Mesangial cell (primary cell): ENCODE measurements around the gene UQCR10. TPM values are rescaled to one million over a fixed set of nuclear protein-coding genes. Genes with fewer than 3 reads are reported as not detected.

Experiments used
- total RNA-seq: library from RNA; depleted of rRNA; stranded (reverse); fragments of >200 nt; gene quantifications from 2 replicates; pipeline ENCODE4 v1.2.3, GENCODE V29; 2015

UQCR10 gene
- total RNA-seq: 145 and 157 TPM in 2 replicates

DNA sequence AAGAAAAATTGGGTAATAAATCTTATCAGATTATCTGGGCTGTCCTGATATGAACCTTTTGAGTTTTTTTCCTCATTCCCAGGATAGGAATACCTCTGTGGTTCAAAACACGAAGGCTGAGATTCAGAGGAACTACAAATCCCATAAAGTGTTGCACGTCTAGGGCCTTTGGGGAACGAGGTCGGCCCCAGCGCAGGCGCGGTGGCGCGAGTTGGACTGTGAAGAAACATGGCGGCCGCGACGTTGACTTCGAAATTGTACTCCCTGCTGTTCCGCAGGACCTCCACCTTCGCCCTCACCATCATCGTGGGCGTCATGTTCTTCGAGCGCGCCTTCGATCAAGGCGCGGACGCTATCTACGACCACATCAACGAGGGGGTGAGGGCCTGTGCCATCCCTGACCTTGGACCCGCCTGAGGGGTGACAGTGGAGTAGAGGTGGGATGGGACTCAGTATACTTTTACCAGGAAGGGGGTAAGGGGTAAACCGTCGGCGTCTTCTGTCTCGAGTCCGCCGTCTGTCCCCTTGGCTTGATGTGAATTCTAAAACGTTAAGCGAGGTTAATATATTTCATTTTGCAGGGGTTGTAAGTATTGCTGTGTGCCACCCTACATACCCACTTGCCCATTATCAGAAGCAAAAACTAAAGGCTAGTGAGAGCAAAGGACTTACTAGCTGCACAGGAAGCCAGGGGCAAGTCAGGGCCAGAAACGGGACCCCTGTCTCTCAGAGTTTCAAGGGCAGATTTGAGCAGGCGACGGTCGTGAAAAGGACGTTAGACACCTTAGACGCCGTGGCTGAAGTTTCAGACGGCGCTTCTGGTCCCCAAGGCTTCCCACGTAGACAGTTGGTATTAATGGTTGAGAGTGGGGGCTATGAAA, at the start of gene UQCR10:
UQCR10 (plus strand) TSS at position 199 of the 881 bp plus-strand sequence; CDS start at position 229, 30 bp downstream.

DNA sequence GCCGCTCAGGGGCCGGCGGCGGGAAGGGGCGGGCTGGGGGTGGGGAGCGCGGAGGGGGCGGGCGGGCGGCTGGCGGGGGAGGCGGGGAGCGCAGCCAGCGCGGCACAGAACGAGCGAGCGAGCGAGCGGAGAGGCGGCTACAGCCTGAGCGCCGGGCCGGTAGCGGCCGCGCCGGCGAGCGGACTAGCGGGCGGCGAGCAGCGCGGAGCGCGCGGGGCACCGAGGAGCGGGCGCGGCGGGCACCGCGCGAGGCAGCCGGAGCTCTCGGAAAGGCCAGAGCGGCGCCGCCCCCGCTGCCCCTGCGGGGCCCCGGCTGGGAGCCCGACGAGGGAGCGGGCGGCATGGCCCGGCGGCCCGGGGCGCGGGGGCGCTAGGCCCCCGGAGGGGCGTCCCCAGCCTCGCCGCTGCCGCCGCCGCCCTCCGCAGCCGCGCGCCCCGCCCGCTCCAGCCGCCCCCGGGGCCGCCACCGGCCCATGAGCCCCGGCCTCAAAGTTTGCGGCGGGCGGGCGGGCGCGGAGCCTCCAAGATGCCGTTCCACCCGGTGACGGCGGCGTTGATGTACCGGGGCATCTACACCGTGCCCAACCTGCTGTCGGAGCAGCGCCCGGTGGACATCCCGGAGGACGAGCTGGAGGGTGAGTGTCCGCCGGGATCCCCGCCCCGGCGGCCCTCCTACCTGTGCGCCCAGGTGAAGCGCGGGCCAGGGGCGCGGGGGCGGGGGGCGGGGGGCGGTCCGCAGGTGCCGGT, 47.1 kb upstream of the UQCR10 start, which contains the start of gene CABP7:
CABP7 (plus strand) TSS at position 105 of the 747 bp plus-strand sequence; CDS start at position 527, 422 bp downstream.

DNA sequence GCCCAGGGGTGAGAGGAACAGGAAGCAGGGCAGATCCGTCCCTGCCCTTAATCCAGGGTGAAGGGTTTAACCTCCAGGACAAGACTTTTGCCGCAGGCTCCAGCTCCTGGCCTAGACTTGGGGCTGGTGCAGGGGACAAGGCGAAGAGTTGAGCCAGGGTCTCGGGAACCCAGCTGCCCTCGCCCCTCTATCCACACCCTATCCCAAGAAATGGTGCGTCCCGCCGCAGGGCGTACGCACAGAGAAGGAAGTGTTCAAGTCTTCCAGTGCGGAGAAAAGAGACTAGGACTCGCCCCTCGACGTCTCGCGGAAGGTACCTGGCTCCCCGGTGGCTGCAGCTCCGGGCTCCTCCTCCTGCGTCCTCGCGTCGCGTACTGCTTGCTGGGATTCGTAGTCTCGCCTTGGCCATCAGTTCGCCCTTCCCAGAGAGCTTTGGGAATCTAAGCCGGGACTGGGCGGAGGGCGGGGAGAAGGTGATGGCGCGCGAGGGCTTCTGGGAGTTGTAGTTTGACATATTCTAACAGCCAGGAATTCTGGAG, 468 bp upstream of the UQCR10 start, which contains the start of gene ZMAT5:
ZMAT5 (minus strand) TSS at position 376 of the 539 bp plus-strand sequence. CDS start 18,463 bp downstream, outside the sequence.

Other genes with a start within 250 kb of the UQCR10 start
- gene THOC5, start 213.6 kb upstream of the UQCR10 start, total RNA-seq: 53.9 and 54.1 TPM in 2 replicates
- 80.5 and 140 TPM in 2 replicates for gene NIPSNAP1, start 186.3 kb upstream of the UQCR10 start, total RNA-seq
- gene NF2, start 163.7 kb upstream of the UQCR10 start, total RNA-seq: 107 and 135 TPM in 2 replicates
- gene CABP7, start 47.4 kb upstream of the UQCR10 start, total RNA-seq: under 0.01 TPM in 1 of 2 replicates, not detected in the other
- 27.7 and 29.2 TPM in 2 replicates for gene ZMAT5, start 362 bp upstream of the UQCR10 start, total RNA-seq
- gene ASCC2, start 70.9 kb downstream of the UQCR10 start, total RNA-seq: 27.3 and 35.4 TPM in 2 replicates
- 15.3 and 24.7 TPM in 2 replicates for gene MTMR3, start 115.8 kb downstream of the UQCR10 start, total RNA-seq